OCI-LY3 (cell line): ENCODE measurements around the gene TNS4.

ENCODE experiments used
- H2AFZ ChIP-seq: fragments of 200-600, 300-600 bp; shearing (Covaris generic); 2 replicates; pipeline ENCODE4 v1.6.0; 2014; ENCODE audit warnings: antibody characterized with exemption, low read depth, low read length
- H3K27ac ChIP-seq: fragments of 200-600, 300-600 bp; sonication (generic); 2 replicates; pipeline ENCODE4 v1.5.1; 2014; ENCODE audit warnings: mild to moderate bottlenecking, low read length, moderate library complexity, mixed read lengths
- H3K27me3 ChIP-seq: fragments of 200-600, 300-600 bp; sonication (generic); 2 replicates; pipeline ENCODE4 v1.6.1; 2014; ENCODE audit warnings: low read depth, low read length, mixed read lengths
- H3K36me3 ChIP-seq: fragments of 200-600, 300-600 bp; sonication (generic); replicated peaks from 2 replicates; pipeline ENCODE3; 2014; ENCODE audit warnings: low read depth, low read length, mixed read lengths
- H3K4me1 ChIP-seq: fragments of 300-600, 200-600 bp; sonication (generic); 2 replicates; pipeline ENCODE4 v1.6.1; 2014; ENCODE audit warnings: low read length, mixed read lengths
- H3K4me2 ChIP-seq: fragments of 200-600, 300-600 bp; sonication (generic); 2 replicates; pipeline ENCODE4 v1.6.1; 2014; ENCODE audit warnings: low read length, mixed read lengths
- H3K4me3 ChIP-seq: fragments of 300-600, 200-600 bp; sonication (generic); 2 replicates; pipeline ENCODE4 v1.5.1; 2014; ENCODE audit warnings: antibody characterized with exemption, mild to moderate bottlenecking, low read length, moderate library complexity
- H3K79me2 ChIP-seq: fragments of 300-600, 200-600 bp; shearing (Covaris generic); 2 replicates; pipeline ENCODE4 v1.6.1; 2014; ENCODE audit warnings: mild to moderate bottlenecking, low read length, mixed read lengths
- H3K9ac ChIP-seq: fragments of 300-600, 200-600 bp; shearing (Covaris generic); 2 replicates; pipeline ENCODE4 v1.6.0; 2014; ENCODE audit warnings: mild to moderate bottlenecking, low read length, moderate library complexity
- H3K9me3 ChIP-seq: fragments of 200-600, 300-600 bp; shearing (Covaris generic); 2 replicates; pipeline ENCODE4 v1.6.1; 2014; ENCODE audit warnings: low read length, mixed read lengths; ENCODE audit not compliant: insufficient read depth
- H4K20me1 ChIP-seq: fragments of 200-600, 300-600 bp; sonication (generic); 2 replicates; pipeline ENCODE4 v1.6.1; 2016; ENCODE audit warnings: low read length, mixed read lengths; ENCODE audit not compliant: insufficient read depth
- CTCF ChIP-seq: fragments of 200-600, 300-600 bp; sonication (generic); IDR thresholded peaks from 2 replicates; pipeline ENCODE4 v1.5.1; 2014; ENCODE audit warnings: antibody characterized with exemption, low read length, low read depth
- EZH2phosphoT487 ChIP-seq: fragments of 200-600 bp; shearing (Covaris generic); IDR thresholded peaks from 2 replicates; pipeline ENCODE4 v1.6.1; 2018; ENCODE audit warnings: antibody characterized with exemption, mixed run types, low read depth

TNS4 gene

GRCh38 chr17:40515491-40516041, 14.1 kb upstream of the TNS4 start:
- no peak overlapping the region for H3K27ac ChIP-seq

GRCh38 chr17:40515011-40515410, 13.6 kb upstream of the TNS4 start:
- no peaks in the 10 kb centered on the region for H3K79me2 ChIP-seq
- no peaks in the 10 kb centered on the region for H3K36me3 ChIP-seq
- TF ChIP-seq EZH2phosphoT487: no peak
- TF ChIP-seq CTCF: no peak
- H3K4me2 ChIP-seq: no peak overlapping the region
- H3K27me3 ChIP-seq: peaks cover 2% of the 10 kb centered on the region; the same call in 1 of the 2 replicates
- H3K9ac ChIP-seq: no peak overlapping the region
- H3K4me3 ChIP-seq: no peak overlapping the region
- H3K27ac ChIP-seq: no peak overlapping the region
- H4K20me1 ChIP-seq: no peaks in the 10 kb centered on the region
- H3K9me3 ChIP-seq: no peaks in the 10 kb centered on the region
- H2AFZ ChIP-seq: no peak overlapping the region
- peaks cover 12% of the 10 kb centered on the region for H3K4me1 ChIP-seq

More at GRCh38 chr17:40515491-40516041, 14.1 kb upstream of the TNS4 start:
- TF ChIP-seq EZH2phosphoT487 (no peak), CTCF (no peak)
- no peak overlapping the region for H2AFZ ChIP-seq
- H4K20me1 ChIP-seq: no peaks in the 10 kb centered on the region
- H3K9me3 ChIP-seq: no peaks in the 10 kb centered on the region
- H3K4me2 ChIP-seq: no peak overlapping the region
- no peak overlapping the region for H3K4me3 ChIP-seq
- peaks cover 2% of the 10 kb centered on the region; the same call in 1 of the 2 replicates for H3K27me3 ChIP-seq
- no peaks in the 10 kb centered on the region for H3K79me2 ChIP-seq
- no peak overlapping the region for H3K9ac ChIP-seq
- no peaks in the 10 kb centered on the region for H3K36me3 ChIP-seq
- peaks cover 12% of the 10 kb centered on the region for H3K4me1 ChIP-seq

- no peaks in the 10 kb centered on the region for H3K9me3 ChIP-seq
- no peak overlapping the region for H3K27ac ChIP-seq
- no peak overlapping the region for H2AFZ ChIP-seq
- no peaks in the 10 kb centered on the region for H3K79me2 ChIP-seq
- TF ChIP-seq CTCF: no peak
- no peak for TF ChIP-seq EZH2phosphoT487
- peaks cover 12% of the 10 kb centered on the region for H3K4me1 ChIP-seq
- H4K20me1 ChIP-seq: no peaks in the 10 kb centered on the region
- peaks cover 2% of the 10 kb centered on the region; the same call in 1 of the 2 replicates for H3K27me3 ChIP-seq
- H3K36me3 ChIP-seq: no peaks in the 10 kb centered on the region
- no peak overlapping the region for H3K9ac ChIP-seq
- H3K4me3 ChIP-seq: no peak overlapping the region
- H3K4me2 ChIP-seq: no peak overlapping the region
Observed at GRCh38 chr17:40514013-40514875, 12.8 kb upstream of the TNS4 start.

- Histone ChIP-seq H2AFZ (no peak overlapping the region), H3K9ac (no peak overlapping the region), H3K4me3 (no peak overlapping the region), H3K27me3 (peaks cover 2% of the 10 kb centered on the region; the same call in 1 of the 2 replicates), H3K4me2 (no peak overlapping the region), H3K4me1 (peaks cover 6% of the 10 kb centered on the region), H4K20me1 (no peaks in the 10 kb centered on the region), H3K27ac (no peak overlapping the region), H3K9me3 (no peaks in the 10 kb centered on the region), H3K36me3 (no peaks in the 10 kb centered on the region), H3K79me2 (no peaks in the 10 kb centered on the region)
- TF ChIP-seq CTCF (no peak), EZH2phosphoT487 (no peak)
Observed at GRCh38 chr17:40511667-40512220, 10.3 kb upstream of the TNS4 start.
